ENCODE results near the gene TRIM52. TPM values are rescaled to one million over a fixed set of nuclear protein-coding genes. Genes with fewer than 3 reads are reported as not detected.

TRIM52 gene
- total and polyA plus RNA-seq, 9 of the 15 experiments (the other 6 are each of a cell fraction or from before 2014, with no cell fraction given) = 3.3 to 21.9 (median 13.5) TPM

GRCh38 chr5:181223058-181223728 lies 37.8 kb downstream of the TRIM52 start, which contains the start of gene TRIM41 (continued):
- TF ChIP-seq ARID4B (CRISPR knock-in tag; IDR thresholded peaks at IDR 0.05) (peak; percentile 91), HSF4 (CRISPR knock-in tag; IDR thresholded peaks at IDR 0.05; ENCODE audit: borderline replicate concordance) (no peak), KHSRP (IDR thresholded peaks at IDR 0.05) (no peak), CGGBP1 (CRISPR knock-in tag; IDR thresholded peaks at IDR 0.05) (peak; percentile 79), SMAD4 (CRISPR knock-in tag; conservative IDR thresholded peaks at IDR 0.05) (peak; percentile 93), RBM39 (optimal IDR thresholded peaks at IDR 0.05; ENCODE audit: low read depth, low read length) (peak; percentile 67), RNF2 (IDR thresholded peaks at IDR 0.05) (peak; percentile 57; the same call in 1 of the 2 replicates), ZNF696 (CRISPR knock-in tag; conservative IDR thresholded peaks at IDR 0.05) (no peak), HMGN3 (IDR thresholded peaks at IDR 0.05; ENCODE audit: borderline replicate concordance, extremely low read depth, insufficient read length, low read depth, low read length) (peak; percentile 79), SNIP1 (IDR thresholded peaks at IDR 0.05; ENCODE audit: low read depth) (peak; percentile 99), TCF3 (CRISPR knock-in tag; IDR thresholded peaks at IDR 0.05) (no peak; the same call in 1 of the 2 replicates), RAD21 (CRISPR knock-in tag; conservative IDR thresholded peaks at IDR 0.05 in 1 of 2, IDR thresholded peaks at IDR 0.05 in 1 of 2) (no peak), AFF4 (CRISPR knock-in tag; IDR thresholded peaks at IDR 0.05) (peak; percentile 73; the same call in 1 of the 2 replicates), ZNF561 (CRISPR knock-in tag; conservative IDR thresholded peaks at IDR 0.05) (0 out of 2 replicates have a peak, but pooled peaks have one; percentile 40), ZSCAN29 (IDR thresholded peaks at IDR 0.05) (peak; percentile 97)
- TF ChIP-seq, protein P1, sequence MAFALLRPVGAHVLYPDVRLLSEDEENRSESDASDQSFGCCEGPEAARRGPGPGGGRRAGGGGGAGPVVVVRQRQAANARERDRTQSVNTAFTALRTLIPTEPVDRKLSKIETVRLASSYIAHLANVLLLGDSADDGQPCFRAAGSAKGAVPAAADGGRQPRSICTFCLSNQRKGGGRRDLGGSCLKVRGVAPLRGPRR (CRISPR knock-in tag; IDR thresholded peaks at IDR 0.05) = no peak
